Amniotic stem cell (primary cell): Measurements from ENCODE around the gene ARID4A.
"Not testable (repeated sequence)": the region's sequence is repeated elsewhere in the genome, so short reads cannot be mapped to it uniquely, and the experiment has no call there.

Experiments
- DNase-seq: peaks from one replicate; lab custom pipeline; 2025; lab: John Stamatoyannopoulos, UW

Gene ARID4A

GRCh38 chr14:58294201-58294600 lies 4.2 kb upstream of the ARID4A start:
- DNase-seq = no peak

GRCh38 chr14:58296726-58297125 lies 1.6 kb upstream of the ARID4A start:
- DNase-seq = no peak

GRCh38 chr14:58297412-58297761 lies 968 bp upstream of the ARID4A start:
- no peak for DNase-seq

- peak; percentile 99 for DNase-seq
Measured at GRCh38 chr14:58297762-58298476, 436 bp upstream of the ARID4A start.

- DNase-seq = no peak
Measured at GRCh38 chr14:58299401-58300330, 1.3 kb downstream of the ARID4A start.

- no peak for DNase-seq
Measured at GRCh38 chr14:58301416-58301815, 3.1 kb downstream of the ARID4A start.

GRCh38 chr14:58305730-58306129 lies 7.4 kb downstream of the ARID4A start:
- no peak for DNase-seq

GRCh38 chr14:58307597-58308316 lies 9.4 kb downstream of the ARID4A start:
- no peak for DNase-seq

- no peak for DNase-seq
Measured at GRCh38 chr14:58309086-58309485, 10.7 kb downstream of the ARID4A start.

GRCh38 chr14:58313699-58314098 lies 15.3 kb downstream of the ARID4A start:
- no peak for DNase-seq

- no peak for DNase-seq
Measured at GRCh38 chr14:58315606-58316005, 17.3 kb downstream of the ARID4A start.

GRCh38 chr14:58327019-58327418 lies 28.7 kb downstream of the ARID4A start:
- DNase-seq = no peak

- DNase-seq = peak; percentile 94
Measured at GRCh38 chr14:58331111-58331510, 32.8 kb downstream of the ARID4A start.

- no peak for DNase-seq
Measured at GRCh38 chr14:58332561-58332960, 34.2 kb downstream of the ARID4A start.

GRCh38 chr14:58339666-58340065 lies 41.3 kb downstream of the ARID4A start:
- DNase-seq = not testable (repeated sequence)

GRCh38 chr14:58341152-58341748 lies 42.9 kb downstream of the ARID4A start:
- DNase-seq = no peak

- DNase-seq = not testable (repeated sequence)
Measured at GRCh38 chr14:58343535-58343934, 45.2 kb downstream of the ARID4A start.

- DNase-seq = no peak
Measured at GRCh38 chr14:58353516-58354299, 55.4 kb downstream of the ARID4A start.

GRCh38 chr14:58354808-58355207 lies 56.5 kb downstream of the ARID4A start:
- DNase-seq = no peak

GRCh38 chr14:58356268-58356667 lies 57.9 kb downstream of the ARID4A start:
- DNase-seq = no peak

- DNase-seq = not testable (repeated sequence)
Measured at GRCh38 chr14:58362272-58362671, 63.9 kb downstream of the ARID4A start.
